Loucy (cell line): ENCODE data around the gene ANKRD55.

Experiments used
- H2AFZ ChIP-seq: fragments of 200-600 bp; sonication (generic); 2 replicates; pipeline ENCODE4 v1.6.0; 2016; ENCODE audit warnings: antibody characterized with exemption, mild to moderate bottlenecking, low read length, moderate library complexity
- H3F3A ChIP-seq: fragments of 200-600 bp; 2 replicates; pipeline ENCODE4 v1.6.0; 2016; ENCODE audit warnings: antibody characterized with exemption, low read depth, mild to moderate bottlenecking
- H3K27me3 ChIP-seq: fragments of 200-600 bp; sonication (generic); 2 replicates; pipeline ENCODE4 v1.6.1; 2014; ENCODE audit warnings: low read length, mild to moderate bottlenecking; ENCODE audit not compliant: insufficient read depth, poor library complexity, severe bottlenecking
- H3K36me3 ChIP-seq: fragments of 200-600 bp; sonication (generic); 2 replicates; pipeline ENCODE4 v1.6.1; 2016; ENCODE audit warnings: low read length; ENCODE audit not compliant: insufficient read depth
- H3K4me1 ChIP-seq: fragments of 200-600 bp; sonication (generic); 2 replicates; pipeline ENCODE4 v1.5.1; 2014; ENCODE audit warnings: low read length, mild to moderate bottlenecking; ENCODE audit not compliant: insufficient read depth, poor library complexity, severe bottlenecking
- H3K4me2 ChIP-seq: fragments of 200-600 bp; sonication (generic); 2 replicates; pipeline ENCODE4 v1.6.0; 2014; ENCODE audit warnings: antibody characterized with exemption, low read length, low read depth, mild to moderate bottlenecking; ENCODE audit not compliant: poor library complexity, severe bottlenecking
- H3K4me3 ChIP-seq: fragments of 200-600 bp; sonication (generic); 2 replicates; pipeline ENCODE4 v1.5.1; 2014; ENCODE audit warnings: low read length, mild to moderate bottlenecking, mixed read lengths; ENCODE audit not compliant: poor library complexity, severe bottlenecking
- H3K79me2 ChIP-seq: fragments of 200-600 bp; sonication (generic); 2 replicates; pipeline ENCODE4 v1.6.1; 2014; ENCODE audit warnings: low read length; ENCODE audit not compliant: insufficient read depth
- H3K9ac ChIP-seq: fragments of 200-600 bp; sonication (generic); 2 replicates; pipeline ENCODE4 v1.6.0; 2014; ENCODE audit warnings: mild to moderate bottlenecking, low read depth, low read length, moderate library complexity; ENCODE audit not compliant: poor library complexity, severe bottlenecking
- H3K9me2 ChIP-seq: fragments of 200-600 bp; sonication (generic); replicated peaks from 2 replicates; pipeline ENCODE4 v1.6.1; 2016; ENCODE audit warnings: low read depth, low read length, mixed read lengths
- H3K9me3 ChIP-seq: fragments of 200-600 bp; sonication (generic); 2 replicates; pipeline ENCODE4 v1.6.1; 2014; ENCODE audit warnings: mild to moderate bottlenecking, antibody characterized with exemption, low read length, low read depth; ENCODE audit not compliant: insufficient read depth
- H4K20me1 ChIP-seq: fragments of 200-600 bp; sonication (generic); 2 replicates; pipeline ENCODE4 v1.6.0; 2014; ENCODE audit warnings: antibody characterized with exemption, low read length, mild to moderate bottlenecking; ENCODE audit not compliant: insufficient read depth, poor library complexity, severe bottlenecking
- EZH2phosphoT487 ChIP-seq: fragments of 200-600 bp; IDR thresholded peaks from 2 replicates; pipeline ENCODE4 v1.6.1; 2018; ENCODE audit warnings: antibody characterized with exemption, mild to moderate bottlenecking, moderate library complexity, borderline replicate concordance
- TF ChIP-seq, protein P1 (sequence below): fragments of 200-600 bp; sonication (generic); conservative IDR thresholded peaks from 2 replicates; pipeline ENCODE4 v1.5.1; 2014; ENCODE audit warnings: mild to moderate bottlenecking, antibody characterized with exemption, low read length

The ANKRD55 gene

DNA sequence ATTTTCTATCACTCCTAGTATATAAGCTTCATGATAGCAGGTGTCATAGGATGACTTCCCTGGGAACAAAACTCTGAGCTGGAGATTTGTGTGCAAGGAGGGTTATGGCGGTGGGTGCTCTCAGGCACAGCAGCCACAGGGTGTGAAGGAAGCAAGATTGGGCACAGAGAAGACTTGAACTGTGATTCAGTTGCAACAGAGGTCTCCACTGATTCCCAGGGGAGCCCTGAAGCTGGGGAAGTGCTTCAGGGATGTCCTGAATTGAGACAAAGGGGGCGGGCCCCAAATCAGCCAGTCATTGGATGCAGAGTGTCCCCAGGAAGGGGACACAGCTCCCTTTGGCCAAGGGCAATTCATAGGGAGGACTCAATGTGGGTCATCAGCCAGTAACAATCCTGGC lies 44.4 kb upstream of the ANKRD55 start:
- Histone ChIP-seq H3K79me2 (no peaks in the 10 kb centered on the region), H3K4me1 (no peaks in the 10 kb centered on the region), H3K9me2 (no peaks in the 10 kb centered on the region), H4K20me1 (no peaks in the 10 kb centered on the region), H3F3A (no peaks in the 10 kb centered on the region), H3K9ac (no peak overlapping the region), H3K4me2 (no peak overlapping the region), H3K4me3 (no peak overlapping the region), H3K27me3 (no peaks in the 10 kb centered on the region), H2AFZ (no peak overlapping the region), H3K36me3 (no peaks in the 10 kb centered on the region), H3K9me3 (no peaks in the 10 kb centered on the region; the same call in 1 of the 2 replicates)
- TF ChIP-seq, protein P1, sequence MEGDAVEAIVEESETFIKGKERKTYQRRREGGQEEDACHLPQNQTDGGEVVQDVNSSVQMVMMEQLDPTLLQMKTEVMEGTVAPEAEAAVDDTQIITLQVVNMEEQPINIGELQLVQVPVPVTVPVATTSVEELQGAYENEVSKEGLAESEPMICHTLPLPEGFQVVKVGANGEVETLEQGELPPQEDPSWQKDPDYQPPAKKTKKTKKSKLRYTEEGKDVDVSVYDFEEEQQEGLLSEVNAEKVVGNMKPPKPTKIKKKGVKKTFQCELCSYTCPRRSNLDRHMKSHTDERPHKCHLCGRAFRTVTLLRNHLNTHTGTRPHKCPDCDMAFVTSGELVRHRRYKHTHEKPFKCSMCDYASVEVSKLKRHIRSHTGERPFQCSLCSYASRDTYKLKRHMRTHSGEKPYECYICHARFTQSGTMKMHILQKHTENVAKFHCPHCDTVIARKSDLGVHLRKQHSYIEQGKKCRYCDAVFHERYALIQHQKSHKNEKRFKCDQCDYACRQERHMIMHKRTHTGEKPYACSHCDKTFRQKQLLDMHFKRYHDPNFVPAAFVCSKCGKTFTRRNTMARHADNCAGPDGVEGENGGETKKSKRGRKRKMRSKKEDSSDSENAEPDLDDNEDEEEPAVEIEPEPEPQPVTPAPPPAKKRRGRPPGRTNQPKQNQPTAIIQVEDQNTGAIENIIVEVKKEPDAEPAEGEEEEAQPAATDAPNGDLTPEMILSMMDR: no peak
- no peak for TF ChIP-seq EZH2phosphoT487

DNA sequence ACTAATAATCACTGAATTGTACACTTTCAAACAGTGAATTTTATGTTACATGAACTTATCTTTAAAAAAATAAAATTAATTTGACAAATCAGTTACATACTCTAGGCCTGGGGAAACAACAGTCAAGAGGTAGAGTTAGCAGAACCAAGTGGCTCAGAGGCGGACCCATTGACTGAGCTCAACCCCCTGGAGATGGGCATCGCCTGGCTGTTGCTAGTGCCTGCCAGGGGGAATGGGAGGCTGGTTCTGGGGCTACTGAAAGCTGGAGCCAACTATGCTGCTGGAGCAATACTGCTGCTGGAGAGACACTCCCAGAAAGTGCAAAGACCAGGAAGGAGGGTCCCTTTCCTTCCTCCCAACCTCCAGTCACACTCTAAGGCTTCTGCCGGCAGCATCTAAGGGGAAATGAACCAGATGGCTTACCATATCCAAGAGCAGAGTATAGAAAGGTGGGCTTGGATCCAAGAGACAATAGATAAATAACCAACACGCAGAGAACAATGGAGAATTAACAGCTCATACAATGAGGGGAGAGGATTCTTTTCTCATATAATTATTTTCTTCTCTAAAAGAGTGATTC lies 40.3 kb upstream of the ANKRD55 start:
- no peaks in the 10 kb centered on the region for H3K79me2 ChIP-seq
- no peak overlapping the region for H3K4me2 ChIP-seq
- no peaks in the 10 kb centered on the region for H3F3A ChIP-seq
- H3K9me3 ChIP-seq: no peaks in the 10 kb centered on the region
- H3K4me1 ChIP-seq: no peaks in the 10 kb centered on the region
- H3K27me3 ChIP-seq: no peaks in the 10 kb centered on the region
- H3K9ac ChIP-seq: no peak overlapping the region
- no peak overlapping the region for H2AFZ ChIP-seq
- H4K20me1 ChIP-seq: no peaks in the 10 kb centered on the region
- no peak overlapping the region for H3K4me3 ChIP-seq
- H3K9me2 ChIP-seq: no peaks in the 10 kb centered on the region
- no peaks in the 10 kb centered on the region for H3K36me3 ChIP-seq
- TF ChIP-seq EZH2phosphoT487: no peak
- TF ChIP-seq, protein P1: no peak

DNA sequence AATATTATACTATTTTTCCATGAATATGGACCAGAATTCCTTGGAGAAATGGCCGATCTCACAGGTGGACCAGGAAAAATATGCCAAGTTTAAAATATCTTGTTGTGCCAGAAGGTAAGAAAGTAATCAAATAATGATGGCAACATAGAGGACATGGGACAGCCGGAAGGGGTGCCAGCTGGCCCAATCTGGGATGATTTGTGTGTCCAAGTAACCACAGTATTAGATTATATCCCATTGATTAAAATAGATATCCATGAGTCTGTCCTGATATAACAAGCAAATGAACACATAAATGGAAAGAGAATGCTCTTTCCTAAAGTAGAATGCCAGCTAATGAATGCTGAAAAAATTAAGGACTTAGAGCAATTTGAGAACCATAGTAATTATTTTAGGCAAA lies 39.6 kb upstream of the ANKRD55 start:
- Histone ChIP-seq H3K4me3 (no peak overlapping the region), H3K9me2 (no peaks in the 10 kb centered on the region), H3K79me2 (no peaks in the 10 kb centered on the region), H4K20me1 (no peaks in the 10 kb centered on the region), H3F3A (no peaks in the 10 kb centered on the region), H3K9me3 (no peaks in the 10 kb centered on the region), H3K9ac (no peak overlapping the region), H3K36me3 (no peaks in the 10 kb centered on the region), H3K27me3 (no peaks in the 10 kb centered on the region), H3K4me2 (no peak overlapping the region), H3K4me1 (no peaks in the 10 kb centered on the region), H2AFZ (no peak overlapping the region)
- TF ChIP-seq, protein P1: no peak
- no peak for TF ChIP-seq EZH2phosphoT487
